Mesodermal cell (in vitro differentiated cells): ENCODE results near the gene FGFR2.

Experiments
- H3K27ac ChIP-seq: 2 replicates; pipeline ENCODE4 v1.7.0; 2013; ENCODE audit warnings: mild to moderate bottlenecking, low read depth, low read length, moderate library complexity; ENCODE audit not compliant: severe bottlenecking
- H3K36me3 ChIP-seq: 2 replicates; pipeline ENCODE4 v1.7.1; 2013; ENCODE audit warnings: mild to moderate bottlenecking, low read length, moderate library complexity; ENCODE audit not compliant: control insufficient read depth, insufficient read depth
- H3K4me1 ChIP-seq: one replicate; pipeline ENCODE4 v1.7.1; 2013; ENCODE audit warnings: mild to moderate bottlenecking, low read length; ENCODE audit not compliant: insufficient read depth, control insufficient read depth, poor library complexity, severe bottlenecking
- H3K4me3 ChIP-seq: 2 replicates; pipeline ENCODE4 v1.7.0; 2013; ENCODE audit warnings: low read length, control low read depth, mild to moderate bottlenecking; ENCODE audit not compliant: insufficient read depth, poor library complexity, severe bottlenecking; ENCODE audit errors: extremely low read depth
- H3K9me3 ChIP-seq: 2 replicates; pipeline ENCODE4 v1.7.1; 2013; ENCODE audit warnings: mild to moderate bottlenecking, low read length, moderate library complexity; ENCODE audit not compliant: control insufficient read depth
- WGBS, 2 experiments: methylation state at CpG; one replicate each; pipeline ENCODE4 v1.1.5; 2013; ENCODE audit warnings: missing lambda C conversion rate in 2 of 2; ENCODE audit not compliant: insufficient coverage in 2 of 2; 5-methylcytosine and 5-hydroxymethylcytosine counted together

The FGFR2 gene

GRCh38 chr10:121485436-121486139, 112.7 kb downstream of the FGFR2 start:
- peaks cover 48% of the 10 kb centered on the region for H3K36me3 ChIP-seq
- H3K4me3 ChIP-seq, result no peak overlapping the region
- H3K4me1 ChIP-seq, result peaks cover 4% of the 10 kb centered on the region
- H3K9me3 ChIP-seq, result no peaks in the 10 kb centered on the region
- H3K27ac ChIP-seq, result no peak overlapping the region
- 85 to 92% methylated on average over 7 to 12 of the region's 12 CpGs for WGBS, 2 experiments

DNA sequence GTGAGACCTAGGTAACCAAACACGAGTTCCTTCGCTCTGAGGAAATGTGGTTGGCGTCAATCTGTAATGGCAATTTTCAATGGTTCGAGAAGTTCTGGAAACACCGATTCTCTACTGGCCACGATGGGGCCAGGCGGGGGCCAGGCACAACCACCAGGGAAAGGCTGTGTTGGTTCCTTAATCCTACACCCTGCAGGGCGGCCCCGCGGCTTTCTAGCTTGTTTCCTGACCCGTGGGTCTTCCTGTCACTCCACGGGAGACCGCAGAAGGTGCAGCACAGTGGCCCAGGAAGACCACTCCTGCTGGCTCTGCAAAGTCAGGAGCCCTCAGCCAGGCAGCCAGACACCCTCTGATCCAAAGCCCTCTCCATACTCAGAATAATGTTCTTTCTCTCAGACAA, 113.4 kb downstream of the FGFR2 start:
- 95 to 96% methylated on average over 13 of the region's 13 CpGs for WGBS, 2 experiments
- H3K9me3 ChIP-seq, result no peaks in the 10 kb centered on the region
- H3K36me3 ChIP-seq, result peaks cover 54% of the 10 kb centered on the region
- H3K4me1 ChIP-seq, result peaks cover 4% of the 10 kb centered on the region
- no peak overlapping the region for H3K27ac ChIP-seq
- no peak overlapping the region for H3K4me3 ChIP-seq

DNA sequence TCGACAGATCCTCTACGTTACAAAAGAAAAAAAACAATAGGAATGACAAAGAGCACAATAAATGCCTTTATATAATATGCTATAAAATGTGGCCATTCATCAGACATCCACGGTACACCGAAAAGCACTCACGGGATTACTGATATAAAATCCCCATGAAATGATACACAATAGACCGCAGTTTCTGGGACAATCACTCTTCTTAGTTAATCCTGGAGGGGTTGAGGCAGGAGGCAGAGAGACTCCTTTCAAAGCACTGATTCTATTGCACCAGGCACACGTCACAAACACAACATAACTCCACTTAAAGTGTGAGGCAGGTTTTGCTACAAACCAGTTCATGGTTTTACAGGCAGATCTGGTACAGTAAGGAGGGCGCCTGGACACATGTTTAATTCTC, 113.8 kb downstream of the FGFR2 start:
- Histone ChIP-seq H3K27ac (no peak overlapping the region), H3K4me3 (no peak overlapping the region), H3K36me3 (peaks cover 54% of the 10 kb centered on the region), H3K4me1 (peaks cover 4% of the 10 kb centered on the region), H3K9me3 (no peaks in the 10 kb centered on the region)
- WGBS, 2 experiments, result 67 to 97% methylated on average over 1 to 3 of the region's 8 CpGs

DNA sequence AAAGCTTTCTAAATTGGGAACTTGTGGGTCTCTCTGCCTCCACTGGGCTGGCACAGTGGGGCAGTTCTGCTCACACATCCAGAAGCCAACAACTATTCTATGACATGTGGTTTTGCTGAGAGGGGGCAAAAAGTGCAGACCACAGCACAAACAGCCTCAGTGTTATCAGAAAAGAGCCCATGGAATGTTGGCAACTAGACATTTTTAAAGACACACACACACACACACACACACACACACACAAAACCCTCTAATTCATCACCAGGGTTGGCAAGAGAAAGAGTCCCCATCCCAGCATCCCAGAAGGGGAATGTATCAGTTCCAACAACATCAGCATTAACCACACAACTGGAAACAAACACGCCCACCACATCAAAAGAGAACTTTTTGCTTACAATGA, 117.1 kb downstream of the FGFR2 start:
- Histone ChIP-seq H3K9me3 (no peaks in the 10 kb centered on the region), H3K4me3 (no peak overlapping the region), H3K27ac (no peak overlapping the region), H3K36me3 (peaks cover 52% of the 10 kb centered on the region), H3K4me1 (peaks cover 4% of the 10 kb centered on the region)
- no CpG with 5 or more reads among the region's 1 CpG for WGBS, 2 experiments

GRCh38 chr10:121478556-121478955, 119.7 kb downstream of the FGFR2 start:
- no peaks in the 10 kb centered on the region for H3K4me1 ChIP-seq
- 100% methylated on average over 3 to 6 of the region's 7 CpGs for WGBS, 2 experiments
- no peak overlapping the region for H3K4me3 ChIP-seq
- no peak overlapping the region for H3K27ac ChIP-seq
- H3K36me3 ChIP-seq, result peaks cover 29% of the 10 kb centered on the region
- H3K9me3 ChIP-seq, result no peaks in the 10 kb centered on the region

- H3K4me1 ChIP-seq, result no peaks in the 10 kb centered on the region
- H3K9me3 ChIP-seq, result no peaks in the 10 kb centered on the region
- H3K4me3 ChIP-seq, result no peak overlapping the region
- no peak overlapping the region for H3K27ac ChIP-seq
- H3K36me3 ChIP-seq, result no peaks in the 10 kb centered on the region
- 93 to 94% methylated on average over 11 to 12 of the region's 19 CpGs for WGBS, 2 experiments
Measured at GRCh38 chr10:121469797-121470606, 128.2 kb downstream of the FGFR2 start.

- WGBS, 2 experiments, result 93 to 97% methylated on average over 4 of the region's 8 CpGs
- H3K27ac ChIP-seq, result no peak overlapping the region
- no peaks in the 10 kb centered on the region for H3K4me1 ChIP-seq
- H3K36me3 ChIP-seq, result no peaks in the 10 kb centered on the region
- H3K4me3 ChIP-seq, result no peak overlapping the region
- no peaks in the 10 kb centered on the region for H3K9me3 ChIP-seq
Measured at GRCh38 chr10:121468726-121469125, 129.5 kb downstream of the FGFR2 start.

DNA sequence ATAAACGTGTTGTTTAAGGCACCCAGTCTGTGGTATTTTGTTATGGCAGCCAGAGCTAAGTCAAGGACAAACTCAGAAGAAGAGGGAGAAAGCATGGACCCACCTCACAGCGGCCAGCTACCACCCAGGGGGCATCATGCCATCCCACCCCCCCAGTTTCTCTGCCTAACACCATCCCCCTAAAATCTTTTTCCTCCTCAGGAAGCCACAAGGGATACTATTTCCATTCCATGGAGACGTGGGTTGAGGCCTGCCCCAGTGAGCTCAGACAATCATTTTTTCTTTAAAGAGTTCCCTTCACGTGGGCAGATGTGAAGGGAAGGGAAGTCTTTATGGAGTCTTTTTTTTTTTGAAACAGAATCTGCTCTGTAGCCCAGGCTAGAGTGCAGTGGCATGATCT, 131.8 kb downstream of the FGFR2 start:
- Histone ChIP-seq H3K27ac (no peak overlapping the region), H3K4me3 (no peak overlapping the region)
- 83 to 100% methylated on average over 3 of the region's 4 CpGs for WGBS, 2 experiments

GRCh38 chr10:121465215-121465614, 133.0 kb downstream of the FGFR2 start:
- H3K36me3 ChIP-seq, result no peaks in the 10 kb centered on the region
- WGBS, 2 experiments, result 94 to 98% methylated on average over 10 to 12 of the region's 14 CpGs
- no peak overlapping the region for H3K27ac ChIP-seq
- H3K4me3 ChIP-seq, result no peak overlapping the region
- H3K4me1 ChIP-seq, result peaks cover 9% of the 10 kb centered on the region
- H3K9me3 ChIP-seq, result no peaks in the 10 kb centered on the region

More for the DNA sequence above, 131.8 kb downstream of the FGFR2 start:
- no peaks in the 10 kb centered on the region for H3K4me1 ChIP-seq
- H3K9me3 ChIP-seq, result no peaks in the 10 kb centered on the region
- H3K36me3 ChIP-seq, result no peaks in the 10 kb centered on the region

GRCh38 chr10:121464517-121464916, 133.7 kb downstream of the FGFR2 start:
- Histone ChIP-seq H3K36me3 (no peaks in the 10 kb centered on the region), H3K9me3 (no peaks in the 10 kb centered on the region), H3K4me3 (no peak overlapping the region), H3K4me1 (peaks cover 16% of the 10 kb centered on the region), H3K27ac (no peak overlapping the region)
- WGBS, 2 experiments, result no CpG with 5 or more reads among the region's 2 CpGs

GRCh38 chr10:121462955-121463354, 135.3 kb downstream of the FGFR2 start:
- WGBS, 2 experiments, result 100% methylated on average over 1 of the region's 2 CpGs; no CpG with 5 or more reads in 1 of the 2 experiments
- Histone ChIP-seq H3K4me3 (no peak overlapping the region), H3K36me3 (no peaks in the 10 kb centered on the region), H3K9me3 (no peaks in the 10 kb centered on the region), H3K27ac (no peak overlapping the region), H3K4me1 (peaks cover 16% of the 10 kb centered on the region)
